ENCODE results near the gene CCDC116.

DNA sequence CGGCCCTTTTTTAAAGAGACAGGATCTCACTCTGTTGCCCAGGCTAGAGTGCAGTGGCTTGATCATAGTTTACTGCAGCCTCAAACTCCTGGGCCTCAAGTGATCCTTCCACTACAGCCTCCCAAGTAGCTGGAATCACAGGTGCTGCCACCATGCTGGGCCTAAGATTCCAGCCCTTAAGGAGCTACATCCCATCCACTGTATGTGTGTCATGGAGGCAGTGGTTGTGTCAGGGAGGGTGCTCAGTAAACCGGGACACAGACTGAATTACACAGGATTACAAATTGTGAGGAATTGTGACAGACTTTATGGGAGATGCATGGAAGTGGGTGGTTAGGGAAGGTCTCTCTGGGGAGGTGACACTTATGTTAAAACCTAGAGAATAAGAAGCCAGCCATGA is 31.2 kb downstream of the CCDC116 start:
- TF ChIP-seq EP300 (IDR thresholded peaks at IDR 0.05), result no peak
- no peak for TF ChIP-seq POLR2A (IDR thresholded peaks at IDR 0.05)

All from upper lobe of left lung (tissue), 4 donors.